Effector memory CD8-positive, alpha-beta T cell (primary cell): ENCODE data around the gene MARK1.
"Not testable (repeated sequence)": the region's sequence is repeated elsewhere in the genome, so short reads cannot be mapped to it uniquely, and the experiment has no call there.

Source experiments
- ATAC-seq: fragments of 150-1000 bp; cut with Tn5 transposase; replicated peaks from 2 replicates; pipeline ENCODE4 v1.10.0; 2021; ENCODE audit warnings: mild to moderate bottlenecking, moderate library complexity
- DNase-seq, 3 experiments: peaks; one replicate each; pipeline ENCODE4 v3.0.0; 2021
- H3K27ac Mint-ChIP-seq, 2 donors: one replicate each; pipeline ENCODE4 v1.8.0; 2022; ENCODE audit warnings: mild to moderate bottlenecking in 2 of 2, mixed read lengths in 2 of 2, moderate library complexity in 2 of 2
- H3K27me3 Mint-ChIP-seq, 2 donors: one replicate each; pipeline ENCODE4 v1.8.0; 2022; ENCODE audit warnings: mixed read lengths in 2 of 2
- H3K36me3 Mint-ChIP-seq: one replicate; pipeline ENCODE4 v1.8.0; 2022; ENCODE audit warnings: mild to moderate bottlenecking, moderate library complexity, mixed read lengths; ENCODE audit not compliant: insufficient read depth
- H3K4me1 Mint-ChIP-seq, 2 donors: one replicate each; pipeline ENCODE4 v1.8.0; 2022; ENCODE audit warnings: low read depth in 2 of 2, mixed read lengths in 2 of 2
- H3K4me3 Mint-ChIP-seq, 2 donors: one replicate each; pipeline ENCODE4 v1.8.0; 2022; ENCODE audit warnings: mild to moderate bottlenecking in 2 of 2, mixed read lengths in 2 of 2, moderate library complexity in 2 of 2
- H3K9me3 Mint-ChIP-seq, 2 donors: one replicate each; pipeline ENCODE4 v1.8.0; 2022; ENCODE audit warnings: mixed read lengths in 2 of 2

Gene MARK1

DNA sequence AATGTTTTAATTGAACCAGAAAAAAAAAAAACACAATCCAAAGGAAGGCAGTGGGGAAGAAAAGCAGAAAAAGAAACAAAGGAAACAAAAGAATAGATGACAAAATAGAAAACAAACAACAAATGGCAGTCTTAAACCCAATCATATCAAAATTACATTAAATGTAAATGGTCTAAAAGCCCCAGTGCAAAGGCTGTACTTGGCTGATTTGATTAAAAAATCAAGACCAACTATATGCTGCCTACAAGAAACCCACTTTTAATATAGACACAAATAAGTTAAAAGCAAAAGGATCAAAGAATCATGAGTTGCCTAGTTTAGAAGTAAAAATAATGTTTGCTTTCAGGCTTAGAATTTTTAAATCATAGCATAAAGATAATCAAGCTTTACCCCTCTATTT lies 142.4 kb downstream of the MARK1 start:
- H3K4me3 Mint-ChIP-seq = no peak overlapping the region
- H3K27me3 Mint-ChIP-seq = peaks cover 9 to 16% of the 10 kb centered on the region in 2 donors
- no peaks in the 10 kb centered on the region for H3K4me1 Mint-ChIP-seq
- ATAC-seq = no peak
- DNase-seq = no peak
- no peak overlapping the region for H3K27ac Mint-ChIP-seq
- peaks cover 0 to 1% of the 10 kb centered on the region in 2 donors for H3K9me3 Mint-ChIP-seq
- no peaks in the 10 kb centered on the region for H3K36me3 Mint-ChIP-seq

DNA sequence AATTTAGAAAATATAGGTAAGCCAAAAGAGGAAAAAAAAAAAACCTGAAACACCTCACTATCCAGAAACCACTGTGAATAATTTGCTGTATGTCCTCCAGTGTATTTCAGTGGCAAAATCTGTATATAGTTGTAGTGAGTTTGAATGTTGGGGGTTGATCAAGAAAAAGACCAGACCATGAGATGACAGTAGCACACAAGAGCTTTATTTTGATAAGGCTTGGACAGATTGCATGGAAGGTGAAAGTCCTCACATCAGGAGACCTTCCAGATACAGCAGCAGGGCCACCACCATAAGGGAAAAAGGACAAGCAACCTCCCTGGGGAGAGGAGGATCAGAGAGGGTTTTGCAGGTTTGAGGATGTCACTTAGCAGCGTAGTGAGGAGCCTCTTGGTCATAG lies 146.0 kb downstream of the MARK1 start:
- Mint-ChIP-seq H3K36me3 (no peaks in the 10 kb centered on the region), H3K4me1 (no peaks in the 10 kb centered on the region), H3K4me3 (no peak overlapping the region), H3K9me3 (peaks cover 0 to 1% of the 10 kb centered on the region in 2 donors), H3K27ac (no peak overlapping the region), H3K27me3 (peaks cover 0 to 18% of the 10 kb centered on the region in 2 donors)
- DNase-seq (no peak), ATAC-seq (no peak)

DNA sequence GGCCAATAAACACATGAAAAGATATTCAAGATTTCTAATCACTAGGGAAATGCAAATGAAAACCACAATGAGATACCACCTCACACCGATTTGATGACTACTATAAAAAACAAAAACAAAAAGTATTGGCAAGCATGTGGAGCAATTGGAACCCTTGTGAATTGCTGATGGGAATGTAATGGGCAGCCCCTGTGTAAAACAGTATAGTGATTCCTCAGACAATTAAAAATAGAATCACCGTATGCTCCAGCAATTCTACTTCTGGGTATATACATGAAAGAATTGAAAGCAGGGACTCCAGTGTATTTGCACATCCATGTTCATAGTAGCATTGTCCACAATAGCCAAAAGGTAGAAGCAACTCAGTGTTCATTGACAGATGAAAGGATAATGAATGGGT lies 149.3 kb downstream of the MARK1 start:
- H3K9me3 Mint-ChIP-seq = no peaks in the 10 kb centered on the region
- H3K27ac Mint-ChIP-seq = no peak overlapping the region
- DNase-seq (no peak), ATAC-seq (no peak)
- H3K36me3 Mint-ChIP-seq = no peaks in the 10 kb centered on the region
- H3K4me3 Mint-ChIP-seq = no peak overlapping the region
- no peaks in the 10 kb centered on the region for H3K4me1 Mint-ChIP-seq
- peaks cover 0 to 18% of the 10 kb centered on the region in 2 donors for H3K27me3 Mint-ChIP-seq

DNA sequence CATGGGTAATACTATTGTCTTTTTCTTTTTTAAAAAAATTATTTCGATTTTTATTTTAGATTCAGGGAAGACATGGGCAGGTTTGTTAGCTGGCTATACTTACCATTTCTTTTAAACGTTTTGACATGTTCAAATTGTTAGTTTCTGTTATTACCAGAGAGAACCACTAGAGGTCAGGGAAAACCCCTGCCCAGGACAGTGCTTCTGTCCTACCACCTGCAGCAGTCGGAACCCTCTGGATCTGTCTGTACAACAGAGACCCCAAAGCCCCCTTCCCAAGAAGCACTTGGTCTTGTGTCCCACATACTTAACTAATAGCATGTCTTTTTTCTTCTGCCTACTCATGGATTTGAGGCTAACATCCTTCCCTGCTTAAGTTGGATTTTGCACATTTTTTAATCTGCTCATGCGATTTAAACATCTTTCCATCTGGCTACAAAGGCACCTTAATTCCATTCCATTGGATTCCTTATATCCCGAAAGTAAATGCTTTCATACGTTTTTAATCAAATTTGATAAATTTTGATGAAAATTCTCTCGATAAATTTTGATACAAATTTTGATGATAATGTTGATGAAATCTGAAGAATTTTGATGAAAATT lies 152.2 kb downstream of the MARK1 start:
- H3K27me3 Mint-ChIP-seq = peaks cover 0 to 7% of the 10 kb centered on the region in 2 donors
- no peak overlapping the region for H3K4me3 Mint-ChIP-seq
- no peaks in the 10 kb centered on the region for H3K4me1 Mint-ChIP-seq
- no peaks in the 10 kb centered on the region for H3K36me3 Mint-ChIP-seq
- DNase-seq (no peak), ATAC-seq (peak; percentile 41)
- no peak overlapping the region for H3K27ac Mint-ChIP-seq
- H3K9me3 Mint-ChIP-seq = no peaks in the 10 kb centered on the region

DNA sequence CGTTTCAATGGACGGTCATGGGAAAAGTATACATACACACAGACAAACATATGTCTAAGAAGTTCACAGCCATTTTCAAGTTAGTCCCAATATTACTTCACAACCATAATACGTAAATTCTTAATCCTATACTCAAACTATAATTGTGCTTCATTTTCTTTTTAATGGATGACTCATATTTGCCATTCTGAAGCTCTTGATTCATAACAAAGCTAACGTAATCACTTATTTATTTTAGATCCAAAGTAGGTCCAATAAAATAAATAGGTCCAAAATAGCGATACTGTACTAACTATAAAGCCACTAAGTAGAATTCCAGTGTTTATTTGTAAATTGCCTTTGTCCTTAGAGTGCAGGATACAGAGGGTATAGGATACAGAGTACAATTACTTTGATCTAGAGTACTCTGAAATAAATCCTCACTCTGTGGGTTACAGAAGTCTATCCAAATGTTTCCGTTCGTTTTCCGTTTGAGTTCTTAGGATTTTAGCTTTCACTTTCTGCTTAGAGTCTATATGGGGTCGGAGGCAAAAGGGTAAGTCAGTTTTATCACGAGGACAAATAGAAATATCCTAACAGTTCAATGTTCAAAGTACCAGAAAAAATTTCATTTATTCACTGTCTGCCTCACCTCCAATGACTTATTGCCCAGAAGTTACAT lies 153.4 kb downstream of the MARK1 start:
- Mint-ChIP-seq H3K4me1 (no peaks in the 10 kb centered on the region), H3K4me3 (no peak overlapping the region), H3K27me3 (peaks cover 0 to 2% of the 10 kb centered on the region in 2 donors), H3K36me3 (peaks cover under 1% of the 10 kb centered on the region), H3K9me3 (no peaks in the 10 kb centered on the region), H3K27ac (no peak overlapping the region)
- ATAC-seq = no peak
- DNase-seq = no peak

DNA sequence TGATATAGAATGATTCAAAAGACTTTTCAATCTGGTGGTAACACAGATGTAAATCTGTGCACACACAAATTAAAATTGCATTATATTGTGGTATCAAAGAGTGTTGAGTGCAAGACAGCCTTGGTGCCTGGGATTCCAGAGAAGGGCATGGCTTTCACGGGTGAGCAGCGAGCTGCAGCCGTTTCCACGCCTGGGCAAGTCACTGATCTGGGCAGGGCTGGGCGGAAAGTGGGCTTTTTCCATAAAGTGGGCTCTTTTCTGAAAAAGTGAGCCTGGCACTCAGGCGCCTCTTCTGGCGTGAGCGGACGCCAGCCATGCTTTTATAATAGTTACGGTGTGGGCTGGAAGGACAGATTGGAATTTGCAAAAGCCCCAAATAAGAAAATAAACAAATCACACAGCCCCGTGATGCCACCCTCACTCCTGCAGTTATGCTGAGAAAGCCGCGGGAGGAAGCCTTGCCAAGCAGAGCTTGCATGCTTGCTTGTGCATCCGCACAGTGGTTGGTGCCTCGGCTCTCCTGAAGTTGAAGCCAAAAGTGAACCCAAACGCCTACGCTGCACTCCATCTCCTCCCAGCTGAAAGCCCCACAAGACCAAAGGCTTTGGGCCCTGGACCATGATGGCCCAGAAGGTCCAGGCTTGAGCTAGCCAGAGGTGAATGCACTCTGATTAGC lies 155.1 kb downstream of the MARK1 start:
- Mint-ChIP-seq H3K9me3 (no peaks in the 10 kb centered on the region), H3K4me1 (no peaks in the 10 kb centered on the region), H3K4me3 (no peak overlapping the region), H3K36me3 (peaks cover 5% of the 10 kb centered on the region), H3K27ac (no peak overlapping the region), H3K27me3 (no peaks in the 10 kb centered on the region)
- ATAC-seq = no peak
- no peak for DNase-seq

DNA sequence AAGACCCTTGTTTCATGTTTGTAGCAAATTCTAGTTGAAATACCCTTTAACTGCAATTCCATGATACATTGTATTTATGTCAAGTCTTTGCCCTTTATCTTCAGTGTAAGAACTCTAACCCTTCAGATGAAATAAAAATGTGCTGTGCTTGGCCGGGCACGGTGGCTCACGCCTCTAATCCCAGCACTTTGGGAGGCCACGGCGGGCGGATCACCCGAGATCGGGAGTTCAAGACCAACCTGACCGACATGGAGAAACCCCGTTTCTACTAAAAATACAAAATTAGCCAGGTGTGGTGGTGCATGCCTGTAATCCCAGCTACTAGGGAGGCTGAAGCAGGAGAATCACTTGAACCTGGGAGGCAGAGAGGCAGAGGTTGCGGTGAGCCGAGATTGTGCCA lies 155.8 kb downstream of the MARK1 start:
- H3K27me3 Mint-ChIP-seq, H3K9me3 Mint-ChIP-seq, H3K4me3 Mint-ChIP-seq, DNase-seq, H3K36me3 Mint-ChIP-seq, H3K4me1 Mint-ChIP-seq, H3K27ac Mint-ChIP-seq, ATAC-seq: not testable (repeated sequence)

DNA sequence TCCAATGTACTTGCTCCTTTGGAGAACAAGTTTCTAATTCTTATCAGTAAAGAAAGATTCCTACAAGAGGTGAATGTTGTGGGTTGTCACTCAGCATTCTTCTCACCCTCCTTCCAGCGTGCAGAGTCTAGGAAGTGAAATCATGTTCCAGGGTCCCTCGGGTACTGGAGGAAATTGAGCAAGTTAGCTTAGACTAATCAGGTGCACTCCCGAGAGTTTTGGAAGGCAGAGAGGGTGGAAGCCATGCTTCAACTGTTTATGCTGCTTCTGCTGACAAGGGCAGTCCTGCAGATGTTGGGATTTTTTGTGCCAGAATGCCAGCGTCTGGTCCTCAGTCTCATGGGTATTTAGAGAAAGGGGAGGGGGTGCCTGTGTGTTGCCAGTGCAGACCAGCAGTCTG lies 157.0 kb downstream of the MARK1 start:
- Mint-ChIP-seq H3K9me3 (no peaks in the 10 kb centered on the region), H3K27ac (no peak overlapping the region), H3K27me3 (peaks cover 6% of the 10 kb centered on the region in 2 donors), H3K36me3 (peaks cover 5% of the 10 kb centered on the region), H3K4me3 (no peak overlapping the region), H3K4me1 (peaks cover 3% of the 10 kb centered on the region in 2 donors)
- DNase-seq (no peak), ATAC-seq (no peak)

DNA sequence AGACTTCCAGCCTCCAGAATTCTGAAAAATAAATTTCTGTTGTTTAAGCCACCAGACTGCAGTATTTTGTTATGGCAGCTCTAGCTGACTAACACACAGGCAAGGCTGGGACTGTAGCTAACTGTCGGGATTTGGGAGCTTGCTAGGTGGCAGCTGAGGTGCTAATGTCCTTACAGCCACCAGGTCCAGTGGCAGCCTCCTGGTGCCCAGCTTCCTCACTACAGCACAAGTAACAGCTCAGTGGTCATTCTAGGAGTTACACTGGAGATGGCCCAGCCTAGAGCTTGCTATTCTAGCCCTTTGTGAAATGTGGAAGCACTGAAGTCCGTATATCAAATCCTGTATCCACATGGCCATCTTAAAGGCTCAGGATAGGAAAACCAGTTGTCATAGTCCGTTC lies 157.9 kb downstream of the MARK1 start:
- ATAC-seq (no peak), DNase-seq (no peak)
- H3K27me3 Mint-ChIP-seq = peaks cover 8 to 10% of the 10 kb centered on the region in 2 donors
- no peaks in the 10 kb centered on the region for H3K9me3 Mint-ChIP-seq
- H3K36me3 Mint-ChIP-seq = peaks cover 5% of the 10 kb centered on the region
- H3K27ac Mint-ChIP-seq = no peak overlapping the region
- H3K4me3 Mint-ChIP-seq = no peak overlapping the region
- peaks cover 3 to 4% of the 10 kb centered on the region in 2 donors for H3K4me1 Mint-ChIP-seq

DNA sequence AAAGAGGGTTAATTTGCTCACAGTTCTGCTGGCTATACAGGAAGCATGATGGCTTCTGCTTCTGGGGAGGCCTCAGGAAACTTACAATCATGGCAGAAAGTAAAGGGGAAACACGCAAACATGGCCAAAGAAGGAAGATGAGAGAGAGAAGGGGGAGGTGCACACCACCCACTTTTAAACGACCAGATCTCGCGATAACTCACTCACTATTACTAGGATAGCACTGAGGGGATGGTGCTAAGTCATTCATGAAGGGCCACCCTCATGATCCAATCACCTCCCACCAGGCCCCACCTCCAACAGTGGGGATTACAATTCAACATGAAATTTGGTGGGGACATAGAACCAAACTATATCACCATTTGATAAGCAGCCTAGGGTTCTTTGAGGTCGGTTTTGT lies 159.9 kb downstream of the MARK1 start:
- DNase-seq = no peak
- no peak for ATAC-seq
- no peak overlapping the region for H3K27ac Mint-ChIP-seq
- H3K27me3 Mint-ChIP-seq = peaks cover 8 to 19% of the 10 kb centered on the region in 2 donors
- H3K36me3 Mint-ChIP-seq = peaks cover 5% of the 10 kb centered on the region
- no peak overlapping the region for H3K4me3 Mint-ChIP-seq
- H3K4me1 Mint-ChIP-seq = peaks cover 3 to 4% of the 10 kb centered on the region in 2 donors
- H3K9me3 Mint-ChIP-seq = no peaks in the 10 kb centered on the region

DNA sequence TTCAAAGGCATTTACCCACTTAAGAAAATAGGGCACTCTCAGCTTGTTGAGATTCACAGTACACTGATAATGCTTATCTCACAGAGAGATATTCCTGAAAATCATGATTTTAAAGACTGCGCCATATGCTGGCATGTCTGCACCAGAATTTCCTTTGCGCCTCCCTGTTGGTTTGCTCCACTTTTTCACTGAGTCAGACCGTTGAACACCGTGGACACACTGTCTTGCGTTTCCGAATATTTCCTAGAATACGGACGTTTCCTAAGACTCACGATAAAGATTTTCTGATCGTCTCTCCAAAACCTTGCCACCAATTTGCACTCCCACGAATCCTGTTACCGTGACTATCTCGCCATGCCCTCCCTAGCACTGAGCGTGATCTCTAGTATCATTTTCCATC lies 161.7 kb downstream of the MARK1 start:
- H3K36me3 Mint-ChIP-seq = peaks cover 5% of the 10 kb centered on the region
- peaks cover 3 to 4% of the 10 kb centered on the region in 2 donors for H3K4me1 Mint-ChIP-seq
- H3K27me3 Mint-ChIP-seq = peaks cover 8 to 28% of the 10 kb centered on the region in 2 donors
- no peak for DNase-seq
- H3K4me3 Mint-ChIP-seq = peak overlapping the region; percentile 61 to 71
- H3K9me3 Mint-ChIP-seq = no peaks in the 10 kb centered on the region
- H3K27ac Mint-ChIP-seq = no peak overlapping the region
- ATAC-seq = no peak

DNA sequence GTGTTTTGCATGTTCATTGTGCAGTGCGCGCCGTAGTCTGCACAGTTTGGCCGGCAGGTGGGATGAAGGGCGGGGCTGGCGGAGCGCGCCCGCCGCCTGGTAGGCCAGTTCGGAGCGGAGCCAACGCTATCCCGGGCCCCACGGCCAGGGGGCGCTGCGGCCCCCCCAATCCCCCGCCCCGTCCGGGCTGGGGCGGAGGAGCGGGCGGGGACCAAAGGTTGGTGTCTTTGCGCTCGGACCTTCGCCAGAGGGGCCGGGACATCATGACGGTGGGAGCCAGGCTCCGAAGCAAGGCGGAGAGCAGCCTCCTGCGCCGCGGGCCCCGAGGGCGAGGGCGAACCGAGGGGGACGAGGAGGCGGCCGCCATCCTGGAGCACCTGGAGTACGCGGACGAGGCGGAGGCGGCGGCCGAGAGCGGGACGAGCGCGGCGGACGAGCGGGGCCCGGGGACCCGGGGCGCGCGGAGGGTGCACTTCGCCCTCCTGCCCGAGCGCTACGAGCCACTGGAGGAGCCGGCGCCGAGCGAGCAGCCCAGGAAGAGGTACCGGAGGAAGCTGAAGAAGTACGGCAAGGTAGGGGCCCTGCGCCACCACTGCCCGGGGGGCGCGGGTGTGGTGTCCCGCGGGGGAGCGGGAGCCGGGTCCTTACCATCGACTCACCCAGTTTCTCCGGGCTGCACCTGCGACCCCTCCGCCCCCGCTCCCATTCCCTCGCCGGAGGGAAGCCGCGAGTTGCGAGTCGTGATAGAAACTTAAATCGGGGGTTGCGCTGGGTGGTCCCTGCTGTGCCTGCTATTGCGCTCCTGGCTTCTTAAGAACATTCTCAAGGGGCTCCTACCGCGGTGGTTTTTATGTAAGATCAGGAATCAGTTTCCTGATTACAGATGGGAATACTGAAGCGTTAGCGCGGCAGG lies 162.5 kb downstream of the MARK1 start, which contains the start of gene C1orf115:
C1orf115 (plus strand) TSS at position 224 of the 913 bp plus-strand sequence; CDS start at position 264, 40 bp downstream.
- H3K4me3 Mint-ChIP-seq = peak within 1 kb of the TSS; percentile 61 to 71

DNA sequence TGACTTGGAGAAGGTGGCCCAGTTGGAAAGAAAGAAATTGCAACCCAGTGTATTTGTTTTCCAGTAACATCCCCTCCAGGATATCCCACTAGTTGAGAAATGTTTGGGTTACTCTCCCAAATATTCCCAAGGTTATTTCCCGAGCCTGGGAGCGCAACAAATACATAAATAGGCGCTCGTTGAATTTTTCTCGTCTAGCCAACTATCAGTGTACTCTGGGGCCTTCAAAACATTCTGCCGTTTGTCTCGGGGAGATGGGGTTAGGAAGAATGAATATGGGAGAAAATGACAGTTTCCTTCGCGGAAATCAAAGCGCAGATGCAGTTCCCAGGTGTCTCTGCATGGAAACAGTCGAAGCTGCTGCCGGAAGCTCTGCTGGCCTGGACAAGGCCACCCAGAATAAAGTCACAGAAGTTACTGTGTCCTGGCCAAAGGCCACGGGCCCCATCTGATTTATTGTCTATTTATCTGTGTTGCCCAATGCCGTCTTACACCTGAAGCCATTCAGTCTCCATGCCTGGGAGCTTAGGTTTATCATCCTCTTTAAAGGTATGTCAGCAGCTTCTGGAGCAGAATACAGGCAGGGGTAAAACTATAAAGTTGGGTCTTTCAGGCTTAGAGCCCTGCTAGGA lies 163.2 kb downstream of the MARK1 start:
- peaks cover 5% of the 10 kb centered on the region for H3K36me3 Mint-ChIP-seq
- DNase-seq = no peak
- peaks cover 3 to 4% of the 10 kb centered on the region in 2 donors for H3K4me1 Mint-ChIP-seq
- H3K9me3 Mint-ChIP-seq = no peaks in the 10 kb centered on the region
- ATAC-seq = no peak
- H3K27ac Mint-ChIP-seq = no peak overlapping the region
- peaks cover 8 to 28% of the 10 kb centered on the region in 2 donors for H3K27me3 Mint-ChIP-seq
- H3K4me3 Mint-ChIP-seq = peak overlapping the region in 1 of 2 donors; percentile 19

More for the DNA sequence above, 162.5 kb downstream of the MARK1 start, which contains the start of gene C1orf115:
- H3K27me3 Mint-ChIP-seq = peaks cover 8 to 28% of the 10 kb centered on the region in 2 donors
- H3K27ac Mint-ChIP-seq = no peak within 1 kb of the TSS
- peak; percentile 94 for ATAC-seq
- H3K9me3 Mint-ChIP-seq = no peaks in the 10 kb centered on the region
- peaks cover 3 to 4% of the 10 kb centered on the region in 2 donors for H3K4me1 Mint-ChIP-seq
- peak; percentile 13 to 42 (median 40) for DNase-seq
- peaks cover 5% of the 10 kb centered on the region for H3K36me3 Mint-ChIP-seq
